ENCODE results near the gene ACSM2B.
"Not testable (repeated sequence)": the region's sequence is repeated elsewhere in the genome, so short reads cannot be mapped to it uniquely, and the experiment has no call there.

The ACSM2B gene

DNA sequence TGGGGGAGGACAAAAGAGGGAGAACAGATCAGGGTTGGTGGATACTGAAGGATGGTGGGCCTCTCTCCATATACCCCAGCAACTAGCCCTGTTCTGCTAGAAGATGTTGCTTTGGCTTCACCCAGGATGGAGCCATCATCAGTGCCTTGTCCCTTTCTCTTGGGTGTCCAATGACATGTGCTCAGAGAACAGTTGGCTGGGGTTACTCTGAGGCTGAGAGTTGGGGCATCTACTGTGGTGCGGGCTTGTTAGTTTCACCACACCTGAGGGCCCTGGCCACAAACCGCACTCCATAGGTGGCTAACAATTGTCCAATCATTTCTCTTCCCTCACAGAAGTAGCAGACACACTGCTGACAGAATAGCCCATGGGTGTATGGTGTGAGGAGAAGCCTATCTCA is 18.9 kb upstream of the ACSM2B start:
- DNase-seq, result not testable (repeated sequence)

DNA sequence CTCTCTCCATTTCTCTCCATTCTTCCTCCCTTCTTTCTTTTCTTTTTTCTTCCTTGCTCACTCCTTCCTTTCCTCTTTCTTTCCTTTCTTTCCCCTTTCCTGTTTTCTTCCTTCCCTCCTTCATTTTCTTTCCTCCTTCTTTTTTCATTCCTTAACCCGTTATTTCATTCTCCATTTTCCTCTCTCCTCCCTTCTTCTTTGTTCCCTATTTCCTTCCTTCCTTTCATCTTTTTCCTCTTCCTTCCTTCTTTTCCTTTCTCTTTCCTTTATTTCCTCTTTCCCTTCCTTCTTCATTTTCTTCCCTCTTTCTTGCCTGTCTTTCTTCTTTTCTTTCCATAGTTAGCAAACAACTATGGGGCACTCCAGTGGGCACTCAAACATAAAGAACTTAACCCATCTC is 16.6 kb upstream of the ACSM2B start:
- DNase-seq, result not testable (repeated sequence)

GRCh38 chr16:20589486-20589885 is 13.3 kb upstream of the ACSM2B start:
- not testable (repeated sequence) for DNase-seq

DNA sequence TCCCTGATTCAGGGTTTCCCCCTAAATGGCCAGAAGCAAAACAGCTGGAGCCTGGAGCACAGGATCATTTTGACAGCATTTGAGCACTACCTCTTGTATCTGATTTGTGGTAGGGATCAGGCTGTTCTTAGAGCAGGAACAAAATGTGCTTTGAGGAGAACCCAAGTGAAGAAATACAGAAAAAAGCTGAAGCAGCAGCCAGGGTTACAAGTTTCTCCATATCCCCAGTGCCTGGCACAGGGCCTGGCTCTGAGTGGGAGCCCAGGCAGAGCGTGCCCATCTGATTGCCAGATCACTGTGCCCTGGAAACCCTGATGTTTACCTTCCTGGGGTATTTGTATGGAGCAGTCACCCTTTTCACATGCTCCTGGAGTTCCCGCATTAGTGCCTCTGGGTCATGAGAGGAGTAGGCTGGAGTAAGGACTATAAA is 11.5 kb upstream of the ACSM2B start:
- DNase-seq, result not testable (repeated sequence)

GRCh38 chr16:20586716-20587115 is 10.5 kb upstream of the ACSM2B start:
- not testable (repeated sequence) for DNase-seq

DNA sequence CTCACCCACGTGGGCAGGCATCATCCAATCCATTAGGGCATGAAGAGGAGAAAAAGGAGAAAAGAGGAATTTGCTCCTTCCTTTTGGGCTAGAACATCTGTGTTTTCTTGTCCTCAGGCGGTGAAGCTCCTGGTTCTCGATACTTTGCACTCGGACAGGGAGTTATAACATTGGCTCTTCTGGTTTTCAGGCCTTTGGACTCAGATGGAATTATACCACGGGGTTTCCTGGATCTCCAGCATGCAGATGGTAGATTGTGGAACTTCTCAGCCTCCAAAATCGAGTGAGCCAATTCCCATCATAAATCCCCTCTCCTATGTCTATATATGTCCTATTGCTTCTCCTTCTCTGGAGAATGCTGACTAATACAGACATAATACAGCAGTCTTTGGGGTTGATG is 9.9 kb upstream of the ACSM2B start:
- DNase-seq, result not testable (repeated sequence)

GRCh38 chr16:20580487-20581259 is 4.5 kb upstream of the ACSM2B start:
- not testable (repeated sequence) for DNase-seq

GRCh38 chr16:20578091-20578490 is 1.9 kb upstream of the ACSM2B start:
- DNase-seq, result not testable (repeated sequence)

GRCh38 chr16:20569117-20569651 is 7.0 kb downstream of the ACSM2B start:
- DNase-seq, result not testable (repeated sequence)

GRCh38 chr16:20568404-20568803 is 7.8 kb downstream of the ACSM2B start:
- no peak for DNase-seq

DNA sequence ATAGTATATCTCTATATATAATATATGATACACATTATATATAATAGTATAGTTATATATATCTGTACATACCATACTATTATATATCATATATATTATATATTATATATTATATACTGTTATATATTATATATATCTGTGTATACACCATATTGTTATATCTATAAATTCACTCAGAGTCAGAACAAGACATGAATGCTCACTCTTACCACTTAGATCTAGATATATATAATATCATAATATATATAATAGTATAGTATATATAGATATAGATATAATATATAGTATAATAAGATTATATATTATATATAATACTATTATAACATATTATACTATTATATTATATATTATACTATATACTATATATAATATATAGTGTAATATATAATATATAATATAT is 9.3 kb downstream of the ACSM2B start:
- no peak for DNase-seq

- not testable (repeated sequence) for DNase-seq
These were observed 10.8 kb downstream of the ACSM2B start for GRCh38 chr16:20565334-20565733.

- not testable (repeated sequence) for DNase-seq
These were observed 11.9 kb downstream of the ACSM2B start for GRCh38 chr16:20564218-20564617.

- DNase-seq, result not testable (repeated sequence)
These were observed 20.5 kb downstream of the ACSM2B start for GRCh38 chr16:20555628-20556027.

GRCh38 chr16:20554689-20555088 is 21.5 kb downstream of the ACSM2B start:
- DNase-seq, result not testable (repeated sequence)

DNA sequence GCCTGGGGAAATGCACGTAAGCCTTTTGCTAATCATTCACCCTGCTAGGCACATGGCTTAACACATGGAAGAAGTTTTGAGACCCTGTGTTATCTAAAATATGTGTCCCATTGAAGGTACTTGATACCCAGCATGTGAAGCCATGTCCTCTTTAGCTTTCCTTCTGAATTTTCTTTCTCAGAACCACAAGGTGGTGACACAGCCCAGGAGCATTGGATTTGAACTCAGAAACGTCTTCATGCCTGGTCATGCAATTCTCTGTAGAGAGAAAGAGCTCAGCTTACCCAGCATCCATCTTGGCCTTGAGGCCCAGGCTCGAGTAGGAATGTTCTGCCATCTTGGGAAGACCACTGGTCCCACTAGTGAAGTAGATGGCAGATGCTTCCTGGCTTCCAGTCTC is 22.7 kb downstream of the ACSM2B start:
- not testable (repeated sequence) for DNase-seq

GRCh38 chr16:20546951-20547350 is 29.2 kb downstream of the ACSM2B start:
- not testable (repeated sequence) for DNase-seq

DNA sequence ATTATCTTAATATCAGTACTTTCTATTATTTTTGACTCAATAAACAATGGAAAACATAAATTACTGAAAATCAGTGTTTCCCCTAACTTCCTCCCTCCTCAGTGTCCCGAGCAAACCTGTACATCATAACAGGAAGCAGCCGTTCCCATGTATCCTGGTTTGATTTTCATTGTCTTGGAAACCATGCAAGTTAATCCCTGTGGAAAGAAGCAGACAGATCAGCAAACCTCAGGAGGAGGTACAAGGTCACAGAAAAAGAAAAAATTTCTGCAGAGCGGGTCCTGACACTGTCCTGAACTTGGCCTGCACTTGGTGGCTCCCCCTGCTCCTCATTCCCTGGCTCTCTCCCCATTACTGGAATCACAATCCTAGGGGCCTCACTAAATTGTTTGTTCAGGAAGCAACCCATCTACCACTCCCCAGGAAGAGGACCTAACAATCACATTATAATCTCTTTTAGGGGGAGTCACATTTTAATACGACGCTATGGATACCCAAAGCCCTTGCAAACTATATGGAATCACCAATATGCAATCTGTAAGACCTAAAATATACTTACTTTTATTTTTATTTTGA is 29.8 kb downstream of the ACSM2B start:
- not testable (repeated sequence) for DNase-seq

DNA sequence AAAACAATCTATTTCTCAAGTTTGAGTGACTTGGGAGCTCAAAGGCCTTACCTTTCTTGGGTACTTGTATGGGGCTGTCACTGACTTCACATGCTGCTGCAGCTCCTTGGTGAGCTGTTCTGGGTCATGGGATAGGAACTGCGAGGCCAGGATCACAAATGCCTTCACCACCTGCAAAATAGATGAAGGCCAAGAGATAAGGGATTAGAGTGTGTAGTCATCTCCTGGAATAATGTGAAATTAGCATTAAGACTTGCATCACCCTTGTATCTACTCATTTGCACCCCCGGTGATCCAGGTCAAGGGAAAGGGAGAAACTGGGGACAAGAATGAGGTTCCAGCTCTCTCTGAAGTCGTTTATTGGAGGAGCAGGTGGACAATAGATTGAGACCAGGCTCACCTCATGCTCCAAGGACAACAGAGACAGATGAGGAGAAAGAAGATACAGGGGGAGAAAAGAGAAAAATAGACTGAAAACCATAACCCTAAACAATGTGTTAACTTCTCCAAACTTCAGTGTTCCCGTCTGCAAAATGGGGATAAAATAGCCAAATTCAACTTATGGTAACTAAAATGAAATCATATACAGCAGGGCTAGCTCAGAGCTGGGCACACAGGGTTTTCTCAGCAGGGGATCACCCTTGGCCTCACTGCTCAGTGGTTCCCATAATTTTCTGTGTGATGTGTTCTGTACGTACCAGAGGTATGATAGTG is 35.4 kb downstream of the ACSM2B start:
- DNase-seq, result not testable (repeated sequence)

GRCh38 chr16:20538687-20539086 is 37.5 kb downstream of the ACSM2B start:
- no peak for DNase-seq

DNA sequence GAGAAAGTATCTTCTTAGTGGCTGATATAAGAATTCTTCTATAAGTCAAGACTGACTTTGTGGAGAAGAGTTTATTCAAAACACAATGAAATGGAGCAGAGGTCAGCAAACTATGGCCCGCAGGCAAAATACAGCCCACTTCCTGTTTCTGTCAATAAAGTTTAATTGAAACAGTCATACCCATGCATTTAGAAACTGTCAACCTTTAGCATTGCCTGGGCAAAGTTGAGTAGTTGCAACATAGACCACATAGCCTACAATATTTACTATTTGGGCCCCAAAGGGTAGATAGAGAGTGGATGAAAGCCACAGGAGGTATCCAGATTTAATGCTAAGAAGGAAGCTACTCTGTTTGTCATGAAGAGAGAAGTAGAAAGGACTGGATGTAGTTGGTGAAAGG is 38.0 kb downstream of the ACSM2B start:
- DNase-seq, result no peak

- not testable (repeated sequence) for DNase-seq
These were observed 39.5 kb downstream of the ACSM2B start for GRCh38 chr16:20536669-20537068.

GRCh38 chr16:20532284-20532792 is 43.8 kb downstream of the ACSM2B start:
- not testable (repeated sequence) for DNase-seq
